H1 (cell line): ENCODE data around the gene PLCB1. TPM values are rescaled to one million over a fixed set of nuclear protein-coding genes. Genes with fewer than 3 reads are reported as not detected.

Experiments
- CTCF ChIA-PET: fragments of 300-600 bp; sonication (Branson Sonifier 250); formaldehyde crosslinking; loops from one replicate; lab custom pipeline; 2021; ENCODE audit not compliant: partially characterized antibody; lab: Charles Lee
- POLR2A ChIA-PET: fragments of 300-600 bp; sonication (Branson Sonifier 250); formaldehyde crosslinking; loops from one replicate; lab custom pipeline; 2021; ENCODE audit warnings: inconsistent platforms; ENCODE audit not compliant: partially characterized antibody; lab: Charles Lee
- DNase-seq, 2 experiments: peaks; one replicate each; pipeline versions ENCODE4 v3.0.0 to v3.0.0-alpha.2; 2010 to 2022; ENCODE audit warnings: low spot score in 2 of 2, low read depth in 1 of 2, mixed read lengths in 1 of 2
- FAIRE-seq: peaks from 2 replicates; lab custom pipeline; 2011; peaks lifted over from hg19 to GRCh38; lab: Jason Lieb, UNC
- H2AFZ ChIP-seq: 2 replicates; pipeline ENCODE4 v1.8.1; 2012; ENCODE audit warnings: low read length, inconsistent platforms
- H2AK5ac ChIP-seq: 2 replicates; pipeline ENCODE4 v1.6.1; 2013; ENCODE audit warnings: low read depth, low read length
- H2BK120ac ChIP-seq: replicated peaks from 2 replicates; pipeline ENCODE3; 2013; ENCODE audit warnings: low read depth, low read length, inconsistent platforms
- H2BK12ac ChIP-seq: 2 replicates; pipeline ENCODE4 v1.6.1; 2013; ENCODE audit warnings: low read depth, low read length
- H2BK15ac ChIP-seq: 2 replicates; pipeline ENCODE4 v1.6.1; 2013; ENCODE audit warnings: low read length
- H2BK20ac ChIP-seq: 2 replicates; pipeline ENCODE4 v1.6.1; 2013; ENCODE audit warnings: low read length
- H2BK5ac ChIP-seq: 2 replicates; pipeline ENCODE4 v1.6.1; 2013; ENCODE audit warnings: low read depth, low read length
- H3K14ac ChIP-seq: 2 replicates; pipeline ENCODE4 v1.6.1; 2013; ENCODE audit warnings: inconsistent platforms; ENCODE audit not compliant: insufficient read length
- H3K18ac ChIP-seq: 2 replicates; pipeline ENCODE4 v1.6.1; 2013; ENCODE audit warnings: low read length; ENCODE audit errors: extremely low read depth
- H3K23ac ChIP-seq: 2 replicates; pipeline ENCODE4 v1.6.1; 2013; ENCODE audit warnings: inconsistent platforms; ENCODE audit not compliant: insufficient read length
- H3K23me2 ChIP-seq: 2 replicates; pipeline ENCODE4 v1.6.1; 2013; ENCODE audit warnings: low read depth, low read length
- H3K27ac ChIP-seq: 2 replicates; pipeline ENCODE4 v1.6.1; 2011; ENCODE audit warnings: low read depth, low read length, inconsistent platforms
- H3K27me3 ChIP-seq, 4 experiments: replicated peaks in 1 of 4; 1 replicate in 1 of 4; 2 replicates in 3 of 4; pipeline versions ENCODE4 v1.6.1 to v1.8.1; 2011 to 2013; ENCODE audit warnings: low read length in 3 of 4, mild to moderate bottlenecking in 3 of 4, inconsistent platforms in 2 of 4, mixed read lengths in 2 of 4, moderate library complexity in 1 of 4; ENCODE audit not compliant: control insufficient read depth in 3 of 4, insufficient read depth in 3 of 4; ENCODE audit errors: extremely low read depth in 1 of 4
- H3K36me3 ChIP-seq, 4 experiments: 2 replicates each; pipeline versions ENCODE4 v1.6.1 to v1.8.1; 2011 to 2013; ENCODE audit warnings: mild to moderate bottlenecking in 4 of 4, low read length in 3 of 4, moderate library complexity in 2 of 4, control low read depth in 1 of 4, inconsistent platforms in 1 of 4; ENCODE audit not compliant: insufficient read depth in 4 of 4, control insufficient read depth in 2 of 4
- H3K4ac ChIP-seq: replicated peaks from 2 replicates; pipeline ENCODE3; 2013; ENCODE audit warnings: low read length, low read depth, mixed read lengths, inconsistent platforms; ENCODE audit not compliant: insufficient read length
- H3K4me1 ChIP-seq, 4 experiments: replicated peaks in 1 of 4; 1 replicate in 1 of 4; 2 replicates in 3 of 4; pipeline versions ENCODE4 v1.6.1 to v1.8.1; 2011 to 2013; ENCODE audit warnings: low read length in 3 of 4, inconsistent platforms in 2 of 4, mixed read lengths in 1 of 4; ENCODE audit not compliant: insufficient read depth in 4 of 4, control insufficient read depth in 3 of 4
- H3K4me2 ChIP-seq, 2 experiments: 2 replicates each; pipeline versions ENCODE4 v1.6.1 to v1.8.1; 2011 to 2013; ENCODE audit warnings: low read depth in 2 of 2, low read length in 2 of 2, control low read depth in 1 of 2, inconsistent platforms in 1 of 2, mild to moderate bottlenecking in 1 of 2; ENCODE audit not compliant: insufficient read depth in 1 of 2
- H3K4me3 ChIP-seq, 4 experiments: fragments of 200-600, 300-600 bp in 1 of 4; sonication (generic), shearing (Covaris generic), sonication (Bioruptor Twin) in 1 of 4; 2 replicates each; pipeline versions ENCODE4 v1.5.1 to v1.8.1; 2011 to 2016; ENCODE audit warnings: low read length in 4 of 4, low read depth in 3 of 4, control low read depth in 2 of 4, inconsistent platforms in 2 of 4, mild to moderate bottlenecking in 2 of 4, mixed read lengths in 1 of 4, moderate library complexity in 1 of 4; ENCODE audit not compliant: insufficient read depth in 2 of 4; ENCODE audit errors: extremely low read depth in 1 of 4
- H3K56ac ChIP-seq: replicated peaks from 2 replicates; pipeline ENCODE3; 2013; ENCODE audit warnings: low read depth, mild to moderate bottlenecking, mixed read lengths, low read length, inconsistent platforms; ENCODE audit not compliant: insufficient read length
- H3K79me1 ChIP-seq: 2 replicates; pipeline ENCODE4 v1.6.1; 2013; ENCODE audit warnings: low read depth, low read length, control low read depth
- H3K79me2 ChIP-seq, 2 experiments: 2 replicates each; pipeline versions ENCODE4 v1.6.1 to v1.8.1; 2012 to 2013; ENCODE audit warnings: low read length in 2 of 2, mild to moderate bottlenecking in 2 of 2, inconsistent platforms in 1 of 2; ENCODE audit not compliant: insufficient read depth in 2 of 2, control insufficient read depth in 1 of 2
- H3K9ac ChIP-seq, 4 experiments: replicated peaks in 1 of 4; 1 replicate in 1 of 4; 2 replicates in 3 of 4; pipeline versions ENCODE4 v1.6.1 to v1.8.1; 2011 to 2013; ENCODE audit warnings: low read depth in 3 of 4, low read length in 3 of 4, control low read depth in 2 of 4, mild to moderate bottlenecking in 2 of 4, moderate library complexity in 2 of 4, inconsistent platforms in 1 of 4; ENCODE audit errors: extremely low read depth in 1 of 4
- H3K9me3 ChIP-seq, 2 experiments: 2 replicates each; pipeline versions ENCODE4 v1.6.1 to v1.8.1; 2012 to 2013; ENCODE audit warnings: mild to moderate bottlenecking in 2 of 2, moderate library complexity in 2 of 2, control low read depth in 1 of 2, inconsistent platforms in 1 of 2, low read depth in 1 of 2, low read length in 1 of 2, mixed read lengths in 1 of 2; ENCODE audit not compliant: insufficient read depth in 2 of 2
- H4K20me1 ChIP-seq, 2 experiments: replicated peaks in 1 of 2; 2 replicates each; pipeline versions ENCODE3 to v1.8.1; 2011 to 2013; ENCODE audit warnings: inconsistent platforms in 2 of 2, low read length in 2 of 2, mild to moderate bottlenecking in 1 of 2; ENCODE audit not compliant: insufficient read depth in 2 of 2, control insufficient read depth in 1 of 2
- H4K5ac ChIP-seq: 2 replicates; pipeline ENCODE4 v1.6.1; 2013; ENCODE audit warnings: low read length, low read depth, mixed read lengths, inconsistent platforms; ENCODE audit not compliant: insufficient read length
- H4K8ac ChIP-seq: 2 replicates; pipeline ENCODE4 v1.8.0; 2013; ENCODE audit warnings: mild to moderate bottlenecking, moderate library complexity, low read length, inconsistent platforms; ENCODE audit not compliant: insufficient read depth; ENCODE audit errors: extremely low read depth
- H4K91ac ChIP-seq: replicated peaks from 2 replicates; pipeline ENCODE3; 2013; ENCODE audit warnings: low read length, mixed read lengths, inconsistent platforms; ENCODE audit not compliant: insufficient read length
- ATF2 ChIP-seq: IDR thresholded peaks from 2 replicates; pipeline ENCODE4 v1.6.1; 2012; ENCODE audit warnings: low read length, inconsistent platforms
- CTCF ChIP-seq, 3 experiments: IDR thresholded peaks; 1 replicate in 2 of 3; 2 replicates in 1 of 3; pipeline versions ENCODE4 v1.5.1 to v1.6.1; 2011; ENCODE audit warnings: low read length in 3 of 3, mild to moderate bottlenecking in 3 of 3, inconsistent platforms in 2 of 3, low read depth in 1 of 3, moderate library complexity in 1 of 3; ENCODE audit not compliant: insufficient read depth in 1 of 3; ENCODE audit errors: control extremely low read depth in 1 of 3
- GABPA ChIP-seq: IDR thresholded peaks from 2 replicates; pipeline ENCODE4 v1.6.1; 2011; ENCODE audit warnings: mild to moderate bottlenecking, low read length, moderate library complexity, borderline replicate concordance; ENCODE audit not compliant: insufficient read depth
- RNF2 ChIP-seq: fragments of 200-900, 300-1000 bp; sonication (generic); IDR thresholded peaks from 2 replicates; pipeline ENCODE4 v1.7.1; 2016; ENCODE audit warnings: borderline replicate concordance, low read depth, mild to moderate bottlenecking, antibody characterized with exemption, low read length; ENCODE audit not compliant: poor library complexity, severe bottlenecking; ENCODE audit errors: missing control alignments
- SAP30 ChIP-seq: fragments of 300-600 bp; sonication (generic); IDR thresholded peaks from 2 replicates; pipeline ENCODE4 v1.7.1; 2012; ENCODE audit warnings: low read length, moderate library complexity, mild to moderate bottlenecking, inconsistent platforms; ENCODE audit not compliant: insufficient read depth, insufficient replicate concordance
- WGBS, 2 experiments: shearing (Covaris generic) in 1 of 2; methylation state at CpG; one replicate each; pipeline versions ENCODE4 v1.1.6 to v1.1.7; 2013 to 2015; ENCODE audit warnings: low lambda C conversion rate in 2 of 2, mixed read lengths in 2 of 2, inconsistent platforms in 1 of 2, low coverage in 1 of 2, missing lambda C conversion rate in 1 of 2; ENCODE audit not compliant: insufficient replicate concordance in 2 of 2, insufficient coverage in 1 of 2, insufficient read length in 1 of 2; ENCODE audit errors: extremely low coverage in 1 of 2, missing lambda C conversion rate in 1 of 2; 5-methylcytosine and 5-hydroxymethylcytosine counted together
- polyA plus RNA-seq, 7 experiments: library from polyadenylated mRNA; depleted of rRNA in 3 of 7; stranded (reverse) in 5 of 7; unstranded in 2 of 7; fragments of >200 nt in 5 of 7; fragments of 200-250 nt in 2 of 7; gene quantifications; 1 replicate in 5 of 7; 2 replicates in 1 of 7; 4 replicates in 1 of 7; pipeline versions ENCODE4 v1.2.1 to v1.2.3, GENCODE V29; 2011 to 2013; ENCODE audit warnings: missing spikeins in 2 of 7, mixed read lengths in 2 of 7
- total RNA-seq: library from RNA; stranded (reverse); fragmentation: NEBNext Ultra II Directional; extraction: Animal tissue kit (Norgen Biotek cat#: 25700); gene quantifications from 2 replicates; pipeline ENCODE4 v1.2.1, GENCODE V29; 2021

The PLCB1 gene
- total and polyA plus RNA-seq, 2 of the 8 experiments (the other 6 are each of a cell fraction or from before 2014, with no cell fraction given), result 2.6 to 9.1 TPM

GRCh38 chr20:8431538-8432434, 299.7 kb downstream of the PLCB1 start:
- Histone ChIP-seq H3K4me2 (no peak overlapping the region), H3K9ac (no peak overlapping the region), H3K79me2 (no peaks in the 10 kb centered on the region), H3K36me3 (no peaks in the 10 kb centered on the region), H2BK5ac (no peak overlapping the region), H3K14ac (no peak overlapping the region), H4K5ac (no peak overlapping the region), H4K8ac (no peak overlapping the region), H3K4me3 (no peak overlapping the region), H3K4ac (no peak overlapping the region), H3K23ac (no peak overlapping the region), H2BK20ac (no peak overlapping the region), H3K56ac (no peak overlapping the region), H2AK5ac (no peak overlapping the region), H3K27me3 (no peaks in the 10 kb centered on the region), H3K4me1 (peaks cover 0 to 5% (median 4%) of the 10 kb centered on the region in 4 experiments; a peak in 4 of 7 replicates), H3K9me3 (no peaks in the 10 kb centered on the region), H2AFZ (no peak overlapping the region), H4K20me1 (no peaks in the 10 kb centered on the region), H3K27ac (no peak overlapping the region), H3K23me2 (no peaks in the 10 kb centered on the region), H2BK120ac (no peak overlapping the region), H4K91ac (no peak overlapping the region), H2BK15ac (no peak overlapping the region), H3K79me1 (no peaks in the 10 kb centered on the region), H2BK12ac (0 out of 2 replicates have a peak overlapping the region, but pooled peaks have one; percentile 19), H3K18ac (no peak overlapping the region)
- FAIRE-seq (no peak), DNase-seq (no peak)
- ChIA-PET CTCF (no interaction called here), POLR2A (interaction anchor here (0.9 kb wide), 1 partner anchor 109 kb away, joined by 3 read pairs; no protein-coding TSS in a partner anchor)
- 90% methylated on average over 11 of the region's 11 CpGs; no CpG with 5 or more reads in 1 of the 2 experiments for WGBS, 2 experiments
- no peak for TF ChIP-seq ATF2
- TF ChIP-seq RNF2, result no peak
- no peak for TF ChIP-seq GABPA
- no peak for TF ChIP-seq SAP30
- TF ChIP-seq CTCF (IDR thresholded peaks at IDR 0.05; ENCODE audit: control extremely low read depth in 1 of 3, insufficient read depth in 1 of 3, low read depth in 1 of 3, low read length in 3 of 3), result no peak
